Activated T-cell treated with anti-CD3 and anti-CD28 coated beads, Interleukin-2, amount 50 U/mL, for 72 hours (primary cell): ENCODE results near the gene UPF1. TPM values are rescaled to one million over a fixed set of nuclear protein-coding genes. Genes with fewer than 3 reads are reported as not detected.

Source experiments
- ATAC-seq, 2 donors: fragments of 150-1000 bp; cut with Tn5 transposase; replicated peaks in 1 of 2; 2 replicates each; pipeline ENCODE4 v1.10.0; 2021; ENCODE audit warnings: moderate library complexity in 2 of 2, mild to moderate bottlenecking in 1 of 2
- DNase-seq, 2 donors: peaks; one replicate each; pipeline ENCODE4 v3.0.0; 2021 to 2022; ENCODE audit warnings: mixed read lengths in 1 of 2
- H3K27ac Mint-ChIP-seq: one replicate; pipeline ENCODE4 v1.8.0; 2022; ENCODE audit warnings: mild to moderate bottlenecking, moderate library complexity, mixed read lengths
- H3K27me3 Mint-ChIP-seq: one replicate; pipeline ENCODE4 v1.8.0; 2022; ENCODE audit warnings: low read depth, mixed read lengths
- H3K36me3 Mint-ChIP-seq, 2 donors: one replicate each; pipeline ENCODE4 v1.8.0; 2022; ENCODE audit warnings: mixed read lengths in 2 of 2, mild to moderate bottlenecking in 1 of 2; ENCODE audit not compliant: insufficient read depth in 2 of 2
- H3K4me1 Mint-ChIP-seq: one replicate; pipeline ENCODE4 v1.8.0; 2022; ENCODE audit warnings: low read depth, mixed read lengths
- H3K4me3 Mint-ChIP-seq, 2 donors: one replicate each; pipeline ENCODE4 v1.8.0; 2022; ENCODE audit warnings: mild to moderate bottlenecking in 2 of 2, mixed read lengths in 2 of 2, moderate library complexity in 2 of 2
- H3K9me3 Mint-ChIP-seq, 2 donors: one replicate each; pipeline ENCODE4 v1.8.0; 2022; ENCODE audit warnings: mixed read lengths in 2 of 2
- total RNA-seq, 2 donors: library from RNA; stranded (reverse); gene quantifications; one replicate each; pipeline ENCODE4 v1.2.3, GENCODE V29; 2022

Gene UPF1
- total RNA-seq, 2 donors from 2014 or later: 69.8 to 82.5 TPM

DNA sequence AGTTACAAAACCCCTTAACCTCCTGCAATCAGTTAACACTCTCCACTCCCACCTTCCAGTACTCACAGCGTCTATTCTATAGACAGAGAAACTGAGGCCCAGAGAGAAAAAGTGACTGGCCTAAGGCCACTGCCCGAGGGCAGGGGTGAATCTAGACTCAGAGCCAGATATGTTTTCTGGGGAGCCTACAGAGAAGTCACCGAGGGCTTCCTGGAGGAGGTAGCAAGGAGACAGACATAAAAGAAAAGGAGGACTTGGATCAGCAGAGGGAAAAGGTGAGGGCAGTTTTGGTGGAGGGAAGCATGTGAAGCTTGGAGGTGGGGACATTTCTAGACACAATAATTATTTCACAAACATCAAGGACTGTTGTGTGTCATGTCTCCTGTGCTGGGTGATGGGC lies 39.1 kb upstream of the UPF1 start:
- Mint-ChIP-seq H3K36me3 (peaks cover 4 to 6% of the 10 kb centered on the region in 2 donors), H3K4me3 (no peak overlapping the region), H3K27me3 (peaks cover 73% of the 10 kb centered on the region), H3K4me1 (peaks cover 24% of the 10 kb centered on the region), H3K9me3 (no peaks in the 10 kb centered on the region), H3K27ac (no peak overlapping the region)
- ATAC-seq: no peak
- no peak for DNase-seq

DNA sequence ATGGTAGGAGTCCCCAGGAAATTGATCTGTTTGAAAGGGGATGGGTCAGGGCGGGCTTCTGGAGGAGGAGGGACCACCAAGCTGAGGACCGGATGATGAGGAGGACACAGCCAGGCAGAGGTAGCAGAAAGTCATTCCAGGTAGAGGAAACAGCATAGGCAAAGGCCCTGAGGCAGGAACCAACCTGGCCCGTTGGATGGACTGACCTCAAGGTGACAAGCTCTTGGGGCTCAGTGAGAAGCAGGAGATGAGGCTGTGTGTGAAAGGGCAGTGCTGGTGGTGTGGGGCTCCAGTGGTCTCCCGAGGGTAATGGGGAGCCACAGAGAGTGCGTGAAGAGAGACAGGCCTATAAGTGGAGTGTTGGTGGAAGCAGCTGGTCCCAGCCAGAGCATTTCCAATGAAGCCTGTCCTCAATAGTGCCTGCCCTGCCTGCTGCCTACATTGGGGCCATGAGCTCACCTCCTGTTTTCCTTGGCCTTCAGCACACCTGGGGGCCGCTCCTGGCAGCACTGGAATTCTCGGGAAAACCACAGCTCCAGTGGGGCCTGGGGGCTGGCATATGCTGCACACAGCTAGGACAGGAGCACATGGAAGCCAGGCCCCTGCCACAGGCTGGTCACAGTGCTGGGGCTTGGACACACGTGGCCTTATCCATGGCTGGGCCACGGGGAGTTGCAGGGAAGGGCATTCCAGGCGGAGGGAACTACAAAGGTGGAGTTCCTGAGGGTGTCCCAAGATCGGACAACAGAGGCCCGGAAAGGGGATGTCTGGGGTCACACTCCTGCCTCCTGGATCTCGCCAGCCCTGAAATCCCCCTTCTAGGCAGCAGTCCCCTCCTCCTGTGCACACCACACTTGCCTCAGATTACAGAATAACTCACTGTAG lies 38.4 kb upstream of the UPF1 start:
- Mint-ChIP-seq H3K36me3 (peaks cover 3 to 4% of the 10 kb centered on the region in 2 donors), H3K9me3 (no peaks in the 10 kb centered on the region), H3K4me1 (peaks cover 20% of the 10 kb centered on the region), H3K4me3 (no peak overlapping the region), H3K27ac (no peak overlapping the region), H3K27me3 (peaks cover 73% of the 10 kb centered on the region)
- DNase-seq: no peak
- ATAC-seq: no peak

DNA sequence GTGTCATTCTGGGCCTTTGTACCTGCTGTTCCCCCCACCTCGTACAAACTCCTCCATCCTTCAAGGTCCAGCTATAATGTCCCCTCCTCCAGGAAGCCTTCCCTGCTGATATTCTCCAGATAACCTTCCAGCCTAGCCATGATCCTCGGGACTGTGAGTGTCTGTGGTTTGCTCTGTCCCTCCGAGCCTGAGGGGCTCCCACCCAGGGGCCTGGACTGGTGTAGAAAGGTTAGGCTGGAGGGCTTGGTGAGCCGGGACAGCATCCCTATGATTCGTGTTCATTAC lies 37.8 kb upstream of the UPF1 start:
- Mint-ChIP-seq H3K4me1 (peaks cover 16% of the 10 kb centered on the region), H3K27ac (no peak overlapping the region), H3K4me3 (no peak overlapping the region), H3K9me3 (no peaks in the 10 kb centered on the region), H3K36me3 (peaks cover 3 to 4% of the 10 kb centered on the region in 2 donors), H3K27me3 (peaks cover 70% of the 10 kb centered on the region)
- DNase-seq: no peak
- no peak for ATAC-seq

DNA sequence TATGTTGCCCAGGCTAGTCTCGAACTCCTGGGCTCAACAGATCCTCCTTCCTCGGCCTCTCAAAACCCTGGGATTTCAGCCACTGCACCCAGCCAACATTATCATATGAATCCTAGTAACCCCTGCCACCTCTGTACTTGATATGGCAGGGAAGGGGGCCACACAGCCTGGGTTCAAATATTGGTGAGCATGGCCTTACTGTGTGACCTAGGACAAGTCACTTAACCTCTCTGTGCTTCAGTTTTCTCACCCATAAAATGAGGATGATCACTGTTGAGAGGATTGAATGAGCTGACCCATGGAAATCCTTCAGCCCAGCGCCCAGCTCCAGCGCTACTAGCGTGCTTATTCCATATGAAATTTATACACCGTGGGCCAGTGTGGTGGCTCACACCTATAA lies 37.1 kb upstream of the UPF1 start:
- H3K36me3 Mint-ChIP-seq: peaks cover 2 to 3% of the 10 kb centered on the region in 2 donors
- H3K9me3 Mint-ChIP-seq: no peaks in the 10 kb centered on the region
- ATAC-seq (no peak), DNase-seq (no peak)
- peaks cover 62% of the 10 kb centered on the region for H3K27me3 Mint-ChIP-seq
- H3K4me1 Mint-ChIP-seq: peaks cover 10% of the 10 kb centered on the region
- no peak overlapping the region for H3K4me3 Mint-ChIP-seq
- no peak overlapping the region for H3K27ac Mint-ChIP-seq

DNA sequence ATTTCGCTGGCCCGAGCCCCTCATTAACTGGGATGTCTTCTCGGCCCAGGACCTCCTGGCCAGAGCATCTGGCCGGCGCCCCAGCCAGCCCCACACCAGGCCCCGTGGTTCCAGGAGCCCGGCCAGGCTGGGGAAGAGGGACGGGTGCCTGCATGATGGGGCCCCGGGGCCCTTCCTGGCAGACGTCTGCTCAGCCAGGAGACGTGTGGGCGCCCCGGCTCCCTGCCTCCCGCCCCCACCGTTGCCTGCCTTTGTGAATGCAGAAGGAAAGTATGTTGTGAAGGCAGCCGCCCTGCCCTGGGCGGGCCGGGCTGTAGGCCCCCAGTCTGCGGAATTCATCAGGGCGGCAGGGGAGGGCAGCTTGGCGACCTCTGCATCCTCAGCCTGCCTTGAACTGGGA lies 36.2 kb upstream of the UPF1 start:
- ATAC-seq (peak; percentile 9 to 29), DNase-seq (no peak)
- peaks cover 54% of the 10 kb centered on the region for H3K27me3 Mint-ChIP-seq
- H3K9me3 Mint-ChIP-seq: no peaks in the 10 kb centered on the region
- no peak overlapping the region for H3K4me3 Mint-ChIP-seq
- peaks cover 4% of the 10 kb centered on the region for H3K4me1 Mint-ChIP-seq
- H3K36me3 Mint-ChIP-seq: no peaks in the 10 kb centered on the region
- H3K27ac Mint-ChIP-seq: no peak overlapping the region

DNA sequence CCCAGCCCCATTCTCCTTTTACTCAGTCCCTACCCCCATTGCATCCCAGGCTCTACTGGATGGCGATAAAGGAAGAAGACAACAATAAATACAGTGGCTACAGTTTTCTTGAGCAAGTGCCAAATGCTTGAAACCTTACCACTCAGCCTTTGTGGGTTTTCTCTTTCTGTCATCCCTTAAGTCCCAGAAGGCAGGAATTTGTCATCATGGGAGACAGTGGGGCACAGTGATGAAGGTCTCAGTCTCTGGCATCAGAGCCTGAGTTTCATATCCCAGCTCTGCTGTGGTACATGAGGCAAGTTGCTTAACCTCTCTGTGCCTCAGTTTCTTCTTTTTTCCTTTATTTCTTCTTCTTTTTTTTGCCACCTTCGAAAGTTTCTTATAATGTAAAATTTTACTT lies 35.5 kb upstream of the UPF1 start:
- Mint-ChIP-seq H3K27me3 (peaks cover 47% of the 10 kb centered on the region), H3K4me3 (no peak overlapping the region), H3K36me3 (no peaks in the 10 kb centered on the region), H3K27ac (no peak overlapping the region), H3K4me1 (no peaks in the 10 kb centered on the region), H3K9me3 (no peaks in the 10 kb centered on the region)
- DNase-seq (no peak), ATAC-seq (peak; percentile 40 to 80)

DNA sequence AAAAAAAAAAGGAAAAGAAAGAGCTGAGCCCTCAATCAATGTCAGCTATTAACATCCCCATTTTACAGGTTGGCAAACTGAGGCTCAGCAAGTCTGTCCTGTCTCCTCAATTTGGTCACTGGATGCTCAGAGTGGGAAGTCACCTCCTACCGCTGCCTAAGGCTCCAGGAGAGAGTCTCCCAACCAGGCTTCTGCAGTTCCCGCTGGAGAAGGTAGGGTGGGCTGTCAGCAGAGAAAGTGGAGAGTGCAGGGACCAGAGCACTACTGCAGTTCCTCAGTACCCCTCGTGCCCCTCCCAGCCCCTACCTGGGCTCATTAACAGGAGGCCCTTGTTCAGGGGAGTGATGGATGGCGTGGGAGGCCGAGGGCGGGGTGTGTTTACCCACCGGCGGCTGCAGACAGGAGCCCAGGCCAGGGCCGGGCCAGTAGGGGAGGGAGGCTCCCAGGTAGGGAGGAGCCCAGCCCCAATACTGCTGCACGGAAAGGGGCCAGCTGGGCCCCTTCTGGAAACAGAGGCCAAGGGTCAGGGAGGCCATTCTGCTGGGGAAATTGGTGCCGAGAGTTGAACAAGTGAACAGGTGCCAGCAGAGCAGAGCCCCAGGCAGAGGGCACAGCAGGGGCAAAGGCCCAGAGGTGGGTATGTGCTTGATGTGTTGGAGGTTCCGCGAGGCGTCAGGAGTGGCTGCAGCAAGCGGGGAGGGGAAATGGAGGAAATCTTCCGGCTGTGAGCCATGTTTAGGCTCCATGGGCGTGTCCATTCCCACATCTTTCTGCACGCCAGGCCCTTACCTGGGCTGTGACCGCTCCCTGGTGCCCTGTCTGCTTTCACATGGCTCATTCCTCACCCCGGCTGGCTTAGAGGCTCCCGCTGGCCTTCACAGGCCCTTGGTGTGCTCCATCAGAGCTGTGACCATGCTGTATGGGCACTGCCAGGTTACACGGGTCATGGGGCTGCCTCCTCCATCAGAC lies 33.1 kb upstream of the UPF1 start:
- Mint-ChIP-seq H3K4me3 (no peak overlapping the region), H3K27me3 (peaks cover 28% of the 10 kb centered on the region), H3K27ac (no peak overlapping the region), H3K36me3 (no peaks in the 10 kb centered on the region), H3K4me1 (no peaks in the 10 kb centered on the region), H3K9me3 (no peaks in the 10 kb centered on the region)
- ATAC-seq: no peak
- DNase-seq: no peak

DNA sequence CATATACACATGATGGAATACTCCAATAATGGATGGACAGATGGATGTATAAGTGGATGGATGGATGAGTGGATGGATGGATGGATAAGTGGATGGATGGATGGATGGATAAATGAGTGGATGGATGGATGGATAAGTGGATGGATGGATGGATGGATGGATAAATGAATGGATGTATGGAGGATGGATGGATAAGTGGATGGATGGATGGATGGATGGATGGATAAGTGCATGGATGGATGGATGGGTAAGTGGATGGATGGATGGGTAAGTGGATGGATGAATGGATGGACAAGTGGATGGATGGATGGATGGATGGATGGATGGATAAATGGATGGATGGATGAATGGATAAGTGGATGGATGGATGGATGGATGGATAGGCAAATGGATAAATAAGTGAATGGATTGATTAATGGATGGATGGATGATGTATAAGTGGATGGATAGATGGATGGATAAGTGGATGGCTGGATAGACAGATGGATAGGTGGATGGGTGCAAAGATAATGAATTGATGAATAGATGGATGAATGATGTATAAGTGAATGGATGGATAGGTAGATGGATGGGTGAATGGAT lies 32.3 kb upstream of the UPF1 start:
- H3K4me3 Mint-ChIP-seq: no peak overlapping the region
- no peaks in the 10 kb centered on the region for H3K4me1 Mint-ChIP-seq
- H3K27me3 Mint-ChIP-seq: peaks cover 22% of the 10 kb centered on the region

DNA sequence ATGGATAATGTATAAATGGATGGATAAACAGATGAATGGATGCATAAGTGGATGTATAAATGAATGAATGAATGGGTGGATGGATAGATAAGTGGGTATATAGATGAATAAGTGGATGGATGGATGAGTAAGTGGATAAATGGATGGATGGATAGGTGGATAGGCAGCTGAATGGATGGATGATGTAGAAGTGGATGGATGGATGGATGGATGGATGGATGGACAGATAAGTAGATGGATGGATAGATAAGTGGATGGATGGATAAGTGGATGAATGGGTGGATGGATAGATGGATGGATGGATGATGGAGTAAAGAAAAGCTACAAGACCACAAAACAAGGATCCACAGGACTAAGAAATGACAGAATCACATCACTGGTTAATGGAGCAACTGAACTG lies 31.7 kb upstream of the UPF1 start:
- Mint-ChIP-seq H3K27me3 (peaks cover 22% of the 10 kb centered on the region), H3K4me1 (no peaks in the 10 kb centered on the region), H3K36me3 (no peaks in the 10 kb centered on the region), H3K4me3 (no peak overlapping the region), H3K9me3 (no peaks in the 10 kb centered on the region), H3K27ac (no peak overlapping the region)
- DNase-seq (no peak), ATAC-seq (no peak)

More for the DNA sequence above, 32.3 kb upstream of the UPF1 start:
- H3K27ac Mint-ChIP-seq: no peak overlapping the region
- H3K36me3 Mint-ChIP-seq: no peaks in the 10 kb centered on the region
- H3K9me3 Mint-ChIP-seq: no peaks in the 10 kb centered on the region
- ATAC-seq (no peak), DNase-seq (no peak)

DNA sequence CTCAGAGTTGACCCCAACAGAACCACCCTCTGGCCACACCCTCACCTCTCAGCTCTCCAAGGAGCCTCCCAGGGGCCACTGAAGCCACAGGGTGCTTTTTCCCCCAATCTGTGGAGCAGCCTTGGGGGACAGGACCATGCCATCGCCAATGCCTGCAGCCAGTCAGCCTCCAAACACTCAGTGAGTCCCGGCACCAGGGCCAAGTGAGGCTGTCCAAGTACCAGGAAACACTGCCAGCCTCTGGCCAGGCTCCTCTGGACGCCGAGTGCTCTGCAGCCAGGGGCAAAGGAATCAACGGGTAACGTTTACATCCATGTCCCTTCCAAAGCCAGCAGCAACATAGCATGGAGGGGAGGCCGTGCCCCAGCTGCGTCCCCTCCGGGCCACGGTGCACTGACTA lies 31.1 kb upstream of the UPF1 start:
- Mint-ChIP-seq H3K4me3 (no peak overlapping the region), H3K36me3 (no peaks in the 10 kb centered on the region), H3K27ac (no peak overlapping the region), H3K27me3 (peaks cover 22% of the 10 kb centered on the region), H3K4me1 (no peaks in the 10 kb centered on the region), H3K9me3 (no peaks in the 10 kb centered on the region)
- DNase-seq (no peak), ATAC-seq (no peak)

DNA sequence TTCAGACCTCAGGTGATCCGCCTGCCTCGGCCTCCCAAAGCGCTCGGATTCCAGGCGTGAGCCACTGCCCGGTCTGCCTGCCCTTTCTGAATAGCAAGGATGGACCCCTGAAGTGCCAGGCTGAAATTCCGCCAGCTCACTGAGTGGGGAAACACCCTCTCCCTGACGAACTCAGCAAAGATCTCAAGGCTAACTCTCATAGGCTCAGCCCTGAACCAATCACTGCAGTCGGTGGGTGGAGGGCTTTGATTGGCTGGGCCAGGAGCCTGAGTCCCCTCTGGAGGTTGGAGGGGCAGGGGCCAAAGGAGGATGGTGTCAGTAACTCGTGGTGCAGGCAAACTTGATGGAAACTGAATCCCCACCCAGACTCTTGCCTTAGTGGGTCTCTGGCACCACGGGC lies 29.4 kb upstream of the UPF1 start:
- ATAC-seq (no peak), DNase-seq (no peak)
- H3K4me1 Mint-ChIP-seq: no peaks in the 10 kb centered on the region
- peaks cover 8% of the 10 kb centered on the region for H3K27me3 Mint-ChIP-seq
- no peaks in the 10 kb centered on the region for H3K36me3 Mint-ChIP-seq
- H3K4me3 Mint-ChIP-seq: no peak overlapping the region
- H3K9me3 Mint-ChIP-seq: no peaks in the 10 kb centered on the region
- no peak overlapping the region for H3K27ac Mint-ChIP-seq

DNA sequence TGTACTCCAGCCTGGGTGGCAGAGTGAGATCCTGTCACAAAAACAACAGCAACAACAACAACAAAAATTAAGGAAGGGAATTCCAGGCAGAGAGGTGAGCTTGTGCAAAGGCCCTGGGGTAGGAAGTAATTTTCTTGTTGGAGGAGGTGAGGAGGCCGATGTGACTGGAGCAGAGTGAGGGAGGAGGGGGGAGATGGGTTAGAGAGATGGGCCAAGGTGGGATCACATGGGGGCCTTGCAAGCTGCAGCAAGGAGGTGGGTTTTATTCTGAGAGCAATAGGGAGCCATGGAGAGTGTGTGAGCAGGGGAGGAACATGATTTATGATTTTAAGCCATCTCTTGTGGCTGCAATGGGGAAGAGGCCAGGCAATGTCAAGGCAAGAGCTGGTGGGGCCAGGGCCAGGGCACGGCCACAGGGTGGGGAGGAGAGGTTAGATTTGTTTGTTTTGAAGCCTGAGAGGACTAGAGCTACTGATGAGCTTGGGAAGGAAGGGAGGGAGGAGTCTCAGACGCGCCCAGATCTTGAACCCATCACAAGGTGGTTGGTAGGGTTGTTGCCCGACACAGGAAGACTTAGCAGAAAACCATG lies 28.1 kb upstream of the UPF1 start:
- no peaks in the 10 kb centered on the region for H3K9me3 Mint-ChIP-seq
- H3K4me1 Mint-ChIP-seq: no peaks in the 10 kb centered on the region
- no peak overlapping the region for H3K4me3 Mint-ChIP-seq
- H3K36me3 Mint-ChIP-seq: no peaks in the 10 kb centered on the region
- ATAC-seq (no peak), DNase-seq (no peak)
- H3K27me3 Mint-ChIP-seq: no peaks in the 10 kb centered on the region
- no peak overlapping the region for H3K27ac Mint-ChIP-seq

DNA sequence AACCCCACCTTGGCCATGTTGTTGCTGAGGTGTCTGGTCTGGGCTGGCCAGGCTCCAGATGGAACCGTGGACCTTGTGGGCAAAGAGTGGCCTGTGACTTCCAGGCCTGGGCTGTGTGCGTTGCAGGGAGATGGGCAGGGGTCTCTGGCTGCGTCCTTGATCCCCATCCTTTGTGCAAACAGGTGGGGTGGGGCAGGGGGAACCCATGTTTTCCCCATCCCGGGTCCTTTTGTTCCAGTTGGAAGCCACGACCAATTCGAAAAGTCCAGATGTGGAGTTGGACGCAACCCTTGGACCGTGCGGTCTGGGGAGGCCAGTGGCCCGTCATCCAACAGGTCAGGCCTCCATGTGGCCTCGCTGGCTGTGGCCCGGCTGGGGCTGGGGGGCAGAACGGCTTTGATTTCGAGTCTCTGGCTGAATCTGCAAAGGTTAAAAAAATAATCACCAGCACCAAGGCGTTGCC lies 27.6 kb upstream of the UPF1 start:
- Mint-ChIP-seq H3K9me3 (no peaks in the 10 kb centered on the region), H3K27me3 (peaks cover 4% of the 10 kb centered on the region), H3K4me3 (no peak overlapping the region), H3K27ac (no peak overlapping the region), H3K36me3 (no peaks in the 10 kb centered on the region), H3K4me1 (no peaks in the 10 kb centered on the region)
- ATAC-seq (no peak), DNase-seq (no peak)
